Gastrocnemius medialis (tissue), 4 donors: ENCODE measurements around the gene SCP2D1.

Experiments used
- POLR2A ChIP-seq, 2 donors: fragments of 450-650 bp; IDR thresholded peaks; one replicate each; pipeline ENCODE4 v1.6.1; 2017; ENCODE audit warnings: antibody characterized with exemption in 2 of 2, mild to moderate bottlenecking in 2 of 2, moderate library complexity in 2 of 2
- TF ChIP-seq, protein P1 (sequence below), 5 experiments: fragments of 450-650 bp in 3 of 5; fragments of 200-600 bp in 2 of 5; sonication (generic) in 2 of 5; IDR thresholded peaks in 4 of 5; conservative IDR thresholded peaks in 1 of 5; 1 replicate in 4 of 5; 2 replicates in 1 of 5; pipeline ENCODE4 v1.5.1; 2016 to 2019; ENCODE audit warnings: antibody characterized with exemption in 5 of 5, mild to moderate bottlenecking in 3 of 5, moderate library complexity in 3 of 5

DNA sequence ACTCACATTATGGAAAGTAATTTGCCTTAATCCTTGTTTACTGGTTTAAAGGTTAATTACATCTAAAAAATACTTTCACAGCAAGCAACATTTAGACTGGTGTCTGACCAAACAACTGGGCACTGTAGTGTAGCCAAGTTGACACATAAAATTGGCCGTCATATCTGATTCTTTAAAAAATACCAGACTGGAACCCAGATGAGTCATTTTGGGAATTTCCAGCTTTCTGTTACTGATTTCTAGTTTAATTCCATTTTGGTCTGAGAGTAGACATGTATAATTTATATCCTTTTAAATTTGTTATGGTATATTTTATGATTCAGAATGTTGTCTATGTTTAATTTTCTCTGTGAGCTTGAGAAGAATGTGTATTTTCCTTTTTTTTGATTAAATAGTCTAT is 44.1 kb downstream of the SCP2D1 start:
- TF ChIP-seq, protein P1, sequence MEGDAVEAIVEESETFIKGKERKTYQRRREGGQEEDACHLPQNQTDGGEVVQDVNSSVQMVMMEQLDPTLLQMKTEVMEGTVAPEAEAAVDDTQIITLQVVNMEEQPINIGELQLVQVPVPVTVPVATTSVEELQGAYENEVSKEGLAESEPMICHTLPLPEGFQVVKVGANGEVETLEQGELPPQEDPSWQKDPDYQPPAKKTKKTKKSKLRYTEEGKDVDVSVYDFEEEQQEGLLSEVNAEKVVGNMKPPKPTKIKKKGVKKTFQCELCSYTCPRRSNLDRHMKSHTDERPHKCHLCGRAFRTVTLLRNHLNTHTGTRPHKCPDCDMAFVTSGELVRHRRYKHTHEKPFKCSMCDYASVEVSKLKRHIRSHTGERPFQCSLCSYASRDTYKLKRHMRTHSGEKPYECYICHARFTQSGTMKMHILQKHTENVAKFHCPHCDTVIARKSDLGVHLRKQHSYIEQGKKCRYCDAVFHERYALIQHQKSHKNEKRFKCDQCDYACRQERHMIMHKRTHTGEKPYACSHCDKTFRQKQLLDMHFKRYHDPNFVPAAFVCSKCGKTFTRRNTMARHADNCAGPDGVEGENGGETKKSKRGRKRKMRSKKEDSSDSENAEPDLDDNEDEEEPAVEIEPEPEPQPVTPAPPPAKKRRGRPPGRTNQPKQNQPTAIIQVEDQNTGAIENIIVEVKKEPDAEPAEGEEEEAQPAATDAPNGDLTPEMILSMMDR (IDR thresholded peaks at IDR 0.05 in 4 of 5, conservative IDR thresholded peaks at IDR 0.05 in 1 of 5): no peak
- no peak for TF ChIP-seq POLR2A (IDR thresholded peaks at IDR 0.05)
